Hepatic stellate cell (primary cell): ENCODE results near the gene ASIC1.
"Not testable (repeated sequence)": the region's sequence is repeated elsewhere in the genome, so short reads cannot be mapped to it uniquely, and the experiment has no call there.

ENCODE experiments used
- DNase-seq: peaks from one replicate; pipeline ENCODE4 v3.0.0; 2011; ENCODE audit warnings: low spot score

ASIC1 gene

DNA sequence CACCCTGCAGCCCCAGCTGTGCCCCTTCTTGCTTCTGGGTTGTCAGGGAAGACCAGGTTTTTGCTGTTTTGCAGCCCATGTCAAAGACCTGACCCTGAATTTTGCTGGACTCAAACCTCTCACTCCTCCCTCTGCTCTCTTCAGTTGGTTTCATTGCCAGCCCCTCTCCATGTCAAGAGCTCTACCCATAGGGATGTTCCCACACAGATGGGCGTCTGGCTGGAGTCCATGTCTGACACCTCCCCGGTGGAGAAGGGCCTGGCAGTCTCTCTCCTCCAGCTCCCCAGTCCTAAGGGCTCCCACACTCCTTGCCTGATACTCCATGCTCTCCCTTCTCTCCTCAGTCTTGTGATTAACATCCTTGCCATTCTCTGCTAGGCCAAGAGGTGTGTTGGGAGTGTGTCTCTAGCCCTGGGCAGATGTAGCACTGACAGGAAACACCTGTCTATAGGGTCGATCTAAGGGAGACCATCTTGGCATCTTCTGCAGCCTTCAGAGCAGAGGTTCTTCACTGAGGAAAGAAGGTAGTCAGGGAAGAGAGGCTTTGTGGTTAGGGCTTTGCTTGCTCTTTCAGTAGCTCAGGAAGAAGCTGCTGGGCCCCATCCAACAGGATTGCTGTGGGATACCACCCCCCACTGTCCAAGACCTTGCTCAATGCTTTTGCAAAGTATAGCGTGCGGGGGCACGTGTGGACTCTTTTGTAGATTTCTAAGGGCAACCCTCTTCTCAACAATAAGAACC, 4.7 kb downstream of the ASIC1 start:
- no peak for DNase-seq

DNA sequence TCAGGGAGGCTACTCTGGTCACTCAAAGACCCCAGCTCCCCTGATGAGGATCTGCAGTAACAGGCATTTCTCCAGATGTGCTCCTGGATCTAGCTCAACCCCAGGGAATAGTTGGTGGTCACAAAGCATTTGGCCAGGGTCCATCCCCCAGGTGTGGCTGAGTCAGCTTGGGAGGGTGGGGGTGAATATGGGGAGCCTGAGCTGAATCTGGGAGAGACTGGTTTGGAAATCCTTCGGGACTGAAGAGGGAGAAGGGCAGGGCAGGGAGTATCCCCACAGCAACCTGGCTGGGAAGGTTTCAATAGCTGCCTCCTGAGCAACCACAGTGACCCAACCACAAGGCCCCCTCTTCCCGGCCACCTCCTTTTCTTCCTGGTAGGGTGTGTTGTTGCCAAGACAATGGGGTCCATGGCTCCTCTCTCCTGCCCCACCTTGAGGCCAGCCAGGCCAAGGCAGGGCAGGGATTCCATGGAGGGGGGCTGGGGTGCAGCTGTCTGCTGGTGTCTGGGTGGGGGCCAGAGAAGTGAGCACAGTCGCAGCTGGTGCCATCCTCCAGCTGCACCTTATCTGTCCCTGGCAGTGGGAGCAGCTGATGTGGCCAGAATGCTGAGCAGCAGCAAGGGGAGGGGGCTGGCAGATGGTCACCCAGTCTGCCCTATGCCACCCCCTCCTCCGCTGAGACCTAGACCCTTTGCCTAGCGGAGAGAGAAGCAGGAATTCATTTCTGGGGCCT, 5.5 kb downstream of the ASIC1 start:
- no peak for DNase-seq

DNA sequence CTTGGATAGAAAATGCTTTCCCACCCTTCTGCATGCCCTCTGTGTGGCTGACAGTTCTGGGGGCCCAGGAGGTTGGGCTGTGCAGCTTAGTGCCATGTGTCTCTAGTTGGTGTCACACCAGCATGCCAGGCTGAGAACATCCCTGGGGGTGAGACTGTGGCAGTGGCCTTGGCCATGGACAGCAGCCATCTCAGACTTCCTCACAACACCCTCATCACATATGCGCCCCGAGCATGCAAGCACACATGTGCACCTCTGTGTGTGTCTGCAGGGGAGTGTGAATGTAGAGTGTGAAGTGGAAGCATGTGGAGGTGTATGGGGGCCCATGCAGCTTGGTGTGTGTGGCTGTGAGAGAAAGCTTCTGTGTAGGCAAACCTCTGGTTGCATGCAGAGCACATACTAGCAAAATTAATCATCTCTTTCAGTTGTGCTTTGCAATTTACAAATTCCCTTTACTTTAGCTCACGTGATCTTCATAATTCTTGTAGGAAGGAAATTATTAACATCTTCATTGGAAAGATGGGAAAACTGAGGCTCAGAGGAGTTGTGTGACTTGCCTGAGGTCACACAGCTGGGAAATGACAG, 8.4 kb downstream of the ASIC1 start:
- DNase-seq, result no peak

DNA sequence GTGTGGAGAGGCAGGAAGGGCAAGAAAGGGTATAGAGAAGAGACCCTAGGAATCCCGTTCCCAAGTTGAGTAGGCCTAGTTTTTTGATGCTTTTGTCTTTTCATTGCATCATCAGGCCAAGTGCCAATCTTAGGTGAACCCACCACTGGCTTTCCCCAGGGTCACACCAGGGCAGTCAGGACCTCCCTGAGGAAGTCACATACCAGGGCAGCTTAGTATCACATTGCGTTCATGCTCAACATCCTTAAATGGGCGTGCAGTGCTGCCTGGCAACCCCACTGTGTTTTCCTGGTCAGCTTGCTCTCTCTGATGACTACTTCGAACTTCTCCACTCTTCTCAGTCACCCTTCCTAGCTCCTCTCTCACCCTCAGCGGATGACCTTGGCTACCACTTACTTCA, 9.0 kb downstream of the ASIC1 start:
- DNase-seq, result peak; percentile 84

DNA sequence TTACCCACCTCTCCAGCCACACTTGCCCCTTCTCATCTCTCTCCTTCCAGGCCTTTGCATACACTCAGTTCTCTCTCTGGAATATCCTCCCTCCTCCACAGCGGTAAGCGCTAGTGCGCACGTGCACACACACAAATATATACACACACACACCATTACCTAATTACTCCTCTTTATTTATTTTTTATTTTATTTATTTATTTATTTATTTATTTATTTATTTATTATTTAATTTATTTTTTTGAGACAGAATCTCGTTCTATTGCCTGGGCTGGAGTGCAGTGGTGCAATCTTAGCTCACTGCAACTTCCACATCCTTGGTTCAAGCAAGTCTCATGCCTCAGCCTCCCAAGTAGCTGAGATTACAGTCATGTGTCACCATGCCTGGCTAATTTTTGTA, 11.7 kb downstream of the ASIC1 start:
- DNase-seq, result no peak

DNA sequence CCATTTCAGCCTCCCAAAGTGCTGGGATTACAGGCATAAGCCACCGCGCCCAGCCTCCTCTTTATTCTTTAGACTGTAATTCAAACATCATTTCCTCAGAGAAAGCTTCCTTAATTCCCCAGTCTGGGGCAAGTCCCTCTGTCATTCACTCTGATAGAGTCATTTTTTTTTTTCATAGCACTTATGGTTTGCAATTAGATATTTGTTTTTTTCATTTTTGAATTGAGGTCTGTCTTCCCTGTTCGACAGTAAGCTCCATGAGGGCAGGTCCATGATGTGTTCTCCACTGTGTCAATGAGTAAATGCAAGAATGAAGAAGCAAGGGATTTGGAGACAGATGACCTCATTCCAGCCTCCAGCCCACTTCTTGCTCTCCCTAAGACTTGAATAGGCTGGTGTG, 12.1 kb downstream of the ASIC1 start:
- DNase-seq, result no peak

DNA sequence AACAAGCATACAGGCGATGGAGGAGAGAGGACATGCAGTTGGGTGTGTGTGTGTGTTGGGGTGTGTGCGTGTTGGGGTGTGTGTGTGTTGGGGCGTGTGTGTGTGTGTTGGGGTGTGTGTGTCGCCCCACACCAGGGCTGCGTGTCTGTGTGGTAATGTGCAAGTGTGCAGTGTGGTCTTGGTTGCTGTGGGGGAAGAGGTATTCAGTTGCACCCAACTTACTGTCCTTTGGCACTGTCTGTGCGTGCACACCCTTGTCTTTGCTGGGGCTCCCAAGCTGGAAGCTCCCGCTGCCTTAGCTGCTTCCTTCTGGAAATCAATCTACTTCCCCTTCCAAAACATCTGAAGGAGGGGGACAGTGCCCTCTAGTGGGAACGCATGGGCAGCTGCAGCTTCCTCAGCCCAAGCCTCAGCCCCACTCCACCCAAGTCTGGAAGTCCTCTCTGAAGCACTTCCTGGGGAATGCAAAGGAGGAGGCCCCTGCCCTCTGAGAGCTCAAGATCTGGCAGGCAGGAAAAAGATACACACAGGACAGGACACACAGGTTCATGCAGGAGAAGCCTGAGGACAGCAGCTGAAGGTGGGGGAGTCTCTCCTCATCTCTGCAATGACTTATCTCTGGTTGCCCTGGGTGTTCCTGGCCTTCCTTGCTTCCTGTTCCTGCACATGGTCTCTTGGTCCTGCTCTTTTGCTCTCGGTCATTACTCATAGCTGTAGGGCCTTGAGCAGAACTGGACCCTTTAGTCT, 13.1 kb downstream of the ASIC1 start:
- peak; percentile 82 for DNase-seq

DNA sequence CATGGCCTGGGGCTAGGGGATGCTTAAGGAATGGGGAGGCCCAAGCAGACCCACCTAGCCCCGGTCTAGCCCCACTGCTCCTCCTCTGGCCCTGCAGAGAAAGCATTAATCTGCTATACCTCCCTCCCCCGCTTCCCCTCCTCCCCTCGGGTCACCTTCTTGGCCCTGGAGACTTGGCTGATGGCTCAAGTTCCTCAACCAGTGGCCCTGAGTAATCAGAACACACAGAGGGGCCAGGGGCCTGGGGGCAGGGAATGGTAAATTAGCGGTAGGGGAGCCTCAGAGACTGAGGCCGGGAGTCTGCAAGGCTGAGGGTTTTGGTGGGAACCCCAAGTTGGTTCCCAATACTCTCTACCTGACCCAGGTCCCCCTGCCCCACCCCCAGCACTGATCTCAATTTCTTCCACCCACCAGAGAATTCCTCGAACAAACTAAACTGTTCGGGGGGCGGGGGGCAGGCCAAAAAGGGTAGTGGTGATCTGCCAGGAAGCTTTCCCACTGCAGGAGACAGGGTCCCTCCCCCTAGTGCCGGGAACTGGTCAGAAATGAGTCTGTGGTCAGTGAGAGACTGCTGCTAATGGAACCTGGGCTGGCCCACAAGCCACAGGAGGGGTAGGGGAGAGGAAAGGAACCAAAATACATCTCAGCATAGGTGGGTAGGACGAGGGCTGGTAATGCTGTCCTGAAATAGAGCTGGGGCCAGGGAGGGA, 15.0 kb downstream of the ASIC1 start:
- DNase-seq, result no peak

DNA sequence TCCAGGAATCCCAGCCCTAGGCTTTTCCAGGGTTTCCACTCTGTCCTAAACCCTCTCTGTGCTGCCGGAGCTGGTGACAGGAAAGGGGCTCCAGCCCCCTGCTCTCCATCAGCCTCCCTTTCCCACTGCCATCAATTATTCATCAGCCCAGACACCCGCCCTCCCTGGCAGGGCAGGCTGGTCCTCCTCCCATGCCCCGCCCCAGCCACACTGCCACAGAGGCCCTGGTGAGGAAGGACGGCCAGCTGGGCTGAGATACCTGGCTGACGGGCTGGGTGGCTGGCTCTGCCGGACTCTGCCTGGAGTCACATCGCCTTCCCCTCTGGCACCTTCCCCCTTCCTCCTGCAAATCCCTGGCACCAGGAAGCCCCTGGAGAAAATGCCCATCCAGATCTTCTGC, 15.8 kb downstream of the ASIC1 start:
- no peak for DNase-seq

DNA sequence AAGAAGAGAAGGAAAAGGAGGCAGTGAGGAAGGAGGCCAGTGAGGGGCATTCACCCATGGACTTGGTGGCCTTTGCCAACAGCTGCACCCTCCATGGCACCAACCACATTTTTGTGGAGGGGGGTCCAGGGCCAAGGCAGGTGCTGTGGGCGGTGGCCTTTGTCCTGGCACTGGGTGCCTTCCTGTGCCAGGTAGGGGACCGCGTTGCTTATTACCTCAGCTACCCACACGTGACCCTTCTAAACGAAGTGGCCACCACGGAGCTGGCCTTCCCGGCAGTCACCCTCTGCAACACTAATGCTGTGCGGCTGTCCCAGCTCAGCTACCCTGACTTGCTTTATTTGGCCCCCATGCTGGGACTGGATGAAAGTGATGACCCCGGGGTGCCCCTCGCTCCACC, 16.3 kb downstream of the ASIC1 start:
- no peak for DNase-seq

DNA sequence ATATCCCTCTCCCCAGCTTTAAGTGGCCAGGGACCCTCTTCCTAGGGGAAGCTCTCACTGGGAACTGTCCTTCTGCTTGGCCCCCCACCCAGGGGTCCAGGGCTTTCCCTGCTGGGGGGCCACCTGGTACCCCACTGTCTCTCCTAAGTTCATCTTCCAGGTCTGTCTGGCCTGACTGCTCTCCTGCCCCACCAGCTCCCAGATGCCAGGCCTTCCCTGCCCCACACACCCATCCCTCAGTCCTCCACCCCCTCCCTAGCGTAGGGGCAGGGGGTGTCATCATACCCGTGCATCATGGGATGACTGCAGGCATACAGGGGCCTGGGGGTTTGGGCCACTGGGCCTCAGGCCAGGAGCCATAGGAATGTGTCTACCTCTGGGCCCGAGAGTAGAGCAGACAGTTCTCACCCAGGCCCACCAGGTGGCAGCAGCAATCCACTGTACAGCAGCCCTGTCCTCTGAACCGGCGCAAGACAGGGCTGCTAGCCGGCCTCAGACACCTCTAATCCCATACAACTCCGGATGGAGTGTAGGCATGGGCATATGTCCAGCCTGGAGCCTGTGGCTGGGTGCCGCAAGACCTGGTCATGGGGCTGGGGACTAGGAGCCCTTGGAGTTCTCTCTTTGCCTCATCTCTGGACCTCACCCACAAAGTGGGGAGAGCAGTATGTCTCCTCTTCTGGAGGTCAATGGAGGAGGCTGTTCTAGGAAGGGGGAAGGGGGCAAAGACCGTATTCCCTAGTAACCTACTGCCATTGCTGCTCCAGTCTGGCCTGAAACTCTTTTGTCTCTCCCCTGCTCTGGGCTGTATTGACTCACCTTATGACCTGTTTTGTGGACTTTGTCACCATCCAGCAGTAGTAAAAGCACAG, 17.8 kb downstream of the ASIC1 start:
- peak; percentile 89 for DNase-seq

DNA sequence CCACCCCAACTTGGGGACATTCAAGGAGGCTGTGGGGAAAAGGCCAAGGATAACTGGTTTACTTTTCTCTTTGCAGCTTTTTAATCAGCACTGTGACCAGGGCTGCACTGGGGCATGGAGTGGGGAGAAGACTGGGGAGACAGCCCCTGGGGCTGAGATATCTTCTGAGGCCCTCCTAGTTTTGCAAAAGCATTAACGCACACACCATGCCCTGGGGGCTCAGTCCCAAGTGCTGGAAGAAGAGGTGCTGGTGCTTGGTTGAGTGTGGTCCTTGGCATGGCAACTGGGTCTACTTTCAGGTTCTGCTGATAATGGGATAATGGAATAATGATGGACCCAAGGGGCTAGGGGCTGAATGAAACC, 18.4 kb downstream of the ASIC1 start:
- no peak for DNase-seq

DNA sequence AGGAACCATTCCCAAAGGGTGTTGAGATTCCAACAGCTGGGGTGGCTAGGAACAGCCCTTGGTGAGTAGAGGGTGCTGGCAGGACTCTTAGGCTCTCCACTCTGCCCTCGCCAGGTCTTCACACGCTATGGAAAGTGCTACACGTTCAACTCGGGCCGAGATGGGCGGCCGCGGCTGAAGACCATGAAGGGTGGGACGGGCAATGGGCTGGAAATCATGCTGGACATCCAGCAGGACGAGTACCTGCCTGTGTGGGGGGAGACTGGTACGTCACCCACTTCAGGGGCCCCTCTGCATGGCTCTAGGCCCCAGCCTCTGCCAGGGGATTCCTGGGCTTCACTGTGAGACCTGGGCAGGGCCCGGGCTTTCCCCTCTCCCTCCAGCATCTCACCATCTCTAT, 19.7 kb downstream of the ASIC1 start:
- no peak for DNase-seq

DNA sequence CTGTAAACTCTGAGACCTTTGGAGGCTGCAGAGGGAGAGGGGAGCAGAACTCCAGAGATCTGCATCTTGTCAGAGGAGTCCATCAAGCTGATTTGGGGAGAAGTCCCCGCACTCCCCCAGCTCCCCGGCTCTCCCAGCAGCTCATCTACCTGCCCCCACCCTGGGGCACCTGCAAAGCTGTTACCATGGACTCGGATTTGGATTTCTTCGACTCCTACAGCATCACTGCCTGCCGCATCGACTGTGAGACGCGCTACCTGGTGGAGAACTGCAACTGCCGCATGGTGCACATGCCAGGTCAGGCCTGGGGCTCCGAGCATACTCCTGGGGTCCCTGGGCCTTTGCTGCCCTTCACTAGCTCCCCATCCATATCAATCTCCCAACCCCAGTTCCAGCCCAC, 20.9 kb downstream of the ASIC1 start:
- DNase-seq, result no peak

DNA sequence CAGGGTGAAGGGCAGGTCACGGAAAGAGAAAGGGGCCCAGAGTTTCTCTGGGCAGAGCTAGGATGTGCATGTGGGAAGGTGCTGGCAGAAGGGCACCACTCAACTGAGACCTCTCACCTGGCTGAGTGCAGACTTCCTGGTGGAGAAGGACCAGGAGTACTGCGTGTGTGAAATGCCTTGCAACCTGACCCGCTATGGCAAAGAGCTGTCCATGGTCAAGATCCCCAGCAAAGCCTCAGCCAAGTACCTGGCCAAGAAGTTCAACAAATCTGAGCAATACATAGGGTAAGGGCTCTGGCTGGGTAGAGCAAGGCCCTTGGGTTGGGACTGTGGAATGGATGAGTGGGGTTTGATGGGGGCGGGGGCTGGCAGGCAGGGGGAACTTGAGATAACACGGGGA, 22.4 kb downstream of the ASIC1 start:
- DNase-seq, result no peak

DNA sequence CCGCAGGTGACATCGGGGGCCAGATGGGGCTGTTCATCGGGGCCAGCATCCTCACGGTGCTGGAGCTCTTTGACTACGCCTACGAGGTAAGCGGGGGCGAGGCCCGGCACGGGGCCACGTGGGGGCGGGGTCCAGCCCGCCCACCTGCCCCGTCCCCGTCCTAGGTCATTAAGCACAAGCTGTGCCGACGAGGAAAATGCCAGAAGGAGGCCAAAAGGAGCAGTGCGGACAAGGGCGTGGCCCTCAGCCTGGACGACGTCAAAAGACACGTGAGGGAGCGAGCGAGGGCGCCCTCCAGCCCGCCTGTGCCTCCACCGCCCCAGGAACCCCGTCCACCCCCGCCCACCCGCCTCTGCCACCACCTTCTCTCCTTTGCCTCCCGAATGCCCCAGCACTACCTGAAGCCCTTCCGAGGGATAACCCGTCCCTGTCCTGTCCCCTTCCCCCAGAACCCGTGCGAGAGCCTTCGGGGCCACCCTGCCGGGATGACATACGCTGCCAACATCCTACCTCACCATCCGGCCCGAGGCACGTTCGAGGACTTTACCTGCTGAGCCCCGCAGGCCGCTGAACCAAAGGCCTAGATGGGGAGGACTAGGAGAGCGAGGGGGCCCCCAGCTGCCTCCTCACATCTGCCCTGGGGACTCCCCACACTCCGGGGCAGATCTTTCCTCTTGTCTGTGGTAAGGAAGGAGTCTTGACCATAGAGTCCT, 23.9 kb downstream of the ASIC1 start:
- no peak for DNase-seq

DNA sequence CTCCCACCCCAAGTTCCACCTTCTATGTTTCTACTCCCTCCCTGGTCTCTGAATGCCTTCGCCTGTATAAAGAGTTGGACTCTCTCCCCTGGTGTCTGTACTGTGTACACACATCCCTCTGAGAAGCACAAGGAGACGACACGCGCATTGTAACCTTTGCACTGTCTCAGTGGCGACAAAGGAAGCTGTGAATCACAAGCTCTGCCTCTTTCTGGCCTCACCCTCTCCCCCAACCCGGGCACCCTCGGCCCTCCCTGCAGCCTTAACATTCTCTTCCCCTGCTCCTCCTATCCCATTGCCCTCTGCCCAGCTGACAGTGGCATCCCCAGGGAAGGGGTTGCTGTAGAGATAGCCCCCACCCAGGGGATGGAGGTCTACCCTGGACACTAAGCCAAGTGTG, 25.2 kb downstream of the ASIC1 start:
- no peak for DNase-seq

DNA sequence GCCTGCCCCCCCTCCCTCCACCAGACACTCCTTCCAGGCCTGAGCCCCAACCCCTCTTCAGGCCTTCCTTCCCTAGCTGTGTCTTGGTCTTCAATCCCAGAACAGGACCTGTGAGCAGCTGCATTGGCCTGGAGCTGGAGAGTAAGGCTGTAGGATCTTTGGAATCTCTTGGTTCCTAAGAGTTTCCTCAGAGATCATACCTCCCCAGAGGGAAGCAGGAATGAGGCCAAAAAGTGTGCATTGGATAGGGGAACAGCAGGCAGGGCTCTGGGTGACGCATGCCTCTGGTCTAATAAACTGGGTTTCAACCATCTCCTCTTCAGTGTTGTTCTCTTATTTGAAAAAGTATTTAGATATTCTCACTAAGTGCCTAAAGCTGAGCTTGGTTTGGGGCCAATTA, 25.9 kb downstream of the ASIC1 start:
- DNase-seq, result no peak

DNA sequence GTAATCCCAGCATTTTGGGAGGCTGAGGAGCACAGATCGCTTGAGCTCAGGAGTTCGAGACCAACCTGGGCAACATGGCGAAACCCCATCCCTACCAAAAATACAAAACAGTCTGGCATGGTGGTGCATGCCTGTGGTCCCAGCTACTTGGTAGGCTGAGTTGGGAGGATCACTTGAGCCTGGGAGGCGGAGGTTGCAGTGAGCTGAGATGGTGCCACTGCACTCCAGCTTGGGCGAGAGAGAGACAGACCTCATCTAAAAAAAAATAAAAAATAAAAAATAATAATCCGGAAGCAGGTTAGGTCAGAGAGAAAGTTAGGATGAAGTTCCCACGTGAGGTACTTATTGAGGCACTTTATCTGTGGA, 27.0 kb downstream of the ASIC1 start:
- DNase-seq, result not testable (repeated sequence)

DNA sequence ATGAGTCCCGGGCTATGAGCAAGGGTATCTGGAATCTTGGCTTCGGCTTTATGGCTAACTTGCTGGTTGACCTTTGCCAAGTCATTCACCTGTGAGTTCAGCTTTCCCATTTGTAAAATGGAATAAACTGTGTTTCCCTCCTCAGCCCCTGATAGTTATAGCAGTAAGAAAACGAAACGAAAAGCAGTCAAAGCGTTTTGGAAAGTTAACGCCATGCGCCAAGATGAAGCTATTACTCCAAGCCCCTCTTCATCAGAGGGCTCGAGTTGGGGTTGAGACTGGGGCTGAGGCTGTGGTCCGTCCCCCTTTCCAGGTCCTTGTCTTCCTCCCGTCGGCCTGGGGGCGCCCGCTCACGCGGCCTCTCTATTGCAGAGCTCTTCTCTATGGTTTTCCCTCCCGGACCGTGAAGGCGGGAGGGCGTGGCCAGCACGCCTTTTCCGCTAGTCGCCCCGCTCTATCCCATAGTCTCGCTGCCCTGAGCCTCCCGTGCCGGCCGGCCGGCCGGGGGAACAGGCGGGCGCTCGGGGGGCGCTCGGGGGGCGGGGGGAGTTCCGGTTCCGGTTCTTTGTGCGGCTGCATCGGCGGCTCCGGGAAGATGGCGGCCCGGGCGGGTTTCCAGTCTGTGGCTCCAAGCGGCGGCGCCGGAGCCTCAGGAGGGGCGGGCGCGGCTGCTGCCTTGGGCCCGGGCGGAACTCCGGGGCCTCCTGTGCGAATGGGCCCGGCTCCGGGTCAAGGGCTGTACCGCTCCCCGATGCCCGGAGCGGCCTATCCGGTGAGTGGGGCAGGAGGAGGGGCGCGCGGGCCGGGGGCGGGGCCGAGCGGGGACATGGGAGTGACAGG, 27.6 kb downstream of the ASIC1 start, which contains the start of gene SMARCD1:
Gene SMARCD1 (plus strand): TSS at position 568 of the 840 bp plus-strand sequence. CDS start 28 bp downstream, at position 596.
- peak; percentile 93 for DNase-seq
